ENCODE measurements around the gene CFAP20DC. TPM values are rescaled to one million over a fixed set of nuclear protein-coding genes. Genes with fewer than 3 reads are reported as not detected.

Gene CFAP20DC
- total RNA-seq, 1 experiment from 2014 or later: 4.5 TPM

GRCh38 chr3:58801541-58801940, 248.3 kb downstream of the CFAP20DC start:
- H3K9ac ChIP-seq (ENCODE audit: extremely low read depth, insufficient read length, low read length): no peak overlapping the region
- no peaks in the 10 kb centered on the region for H4K20me1 ChIP-seq (ENCODE audit: control insufficient read depth, insufficient read depth, insufficient read length)
- no peak overlapping the region for H3K4me3 Mint-ChIP-seq
- peaks cover 6 to 7% of the 10 kb centered on the region in 2 experiments for H3K9me3 Mint-ChIP-seq
- H3K79me1 ChIP-seq (ENCODE audit: insufficient read depth, low read depth, low read length, poor library complexity, severe bottlenecking): no peaks in the 10 kb centered on the region
- no peak overlapping the region for H4K5ac ChIP-seq (ENCODE audit: insufficient read length, low read depth, low read length)
- no peaks in the 10 kb centered on the region for H3K23me2 ChIP-seq (ENCODE audit: insufficient read length, low read depth, low read length, poor library complexity, severe bottlenecking)
- H3K9me3 ChIP-seq (ENCODE audit: control insufficient read depth, low read depth, low read length): no peaks in the 10 kb centered on the region
- H2AK5ac ChIP-seq (ENCODE audit: insufficient read length, low read length): no peak overlapping the region
- H2BK120ac ChIP-seq (ENCODE audit: low read depth, low read length, poor library complexity, severe bottlenecking): no peak overlapping the region
- no peak overlapping the region for H3T11ph ChIP-seq (ENCODE audit: low read length)
- no peak overlapping the region for H3K27ac ChIP-seq (ENCODE audit: insufficient read length, low read depth, low read length)
- H3K4me1 Mint-ChIP-seq: 0 out of 4 replicates have a peak, but pooled peaks cover 0 to 2% of the 10 kb centered on the region in 2 experiments
- no peak overlapping the region for H2BK12ac ChIP-seq (ENCODE audit: insufficient read length, low read depth, low read length)
- H3K14ac ChIP-seq (ENCODE audit: insufficient read depth, low read length): no peak overlapping the region
- no peaks in the 10 kb centered on the region for H3K4me1 ChIP-seq (ENCODE audit: insufficient read depth, low read length)
- no peak overlapping the region for H3K4me2 ChIP-seq (ENCODE audit: insufficient read depth, insufficient read length, low read length)
- H2BK20ac ChIP-seq (ENCODE audit: low read depth, low read length, poor library complexity, severe bottlenecking): no peak overlapping the region
- H4K8ac ChIP-seq (replicated peaks; ENCODE audit: insufficient read length, low read depth, low read length): no peak overlapping the region
- no peaks in the 10 kb centered on the region for H3K27me3 ChIP-seq (ENCODE audit: insufficient read depth, low read length)
- no peak for TF ChIP-seq CTCF (conservative IDR thresholded peaks at IDR 0.05)
- peaks cover 6 to 13% (median 8%) of the 10 kb centered on the region in 3 experiments for H3K36me3 Mint-ChIP-seq (ENCODE audit: insufficient read depth in 1 of 3, low read depth in 3 of 3)
- 0 out of 2 replicates have a peak, but pooled peaks cover 2% of the 10 kb centered on the region for H3K27me3 Mint-ChIP-seq (ENCODE audit: low read depth)
- H3K4ac ChIP-seq (ENCODE audit: low read depth, low read length): no peak overlapping the region
- no peak overlapping the region for H3K23ac ChIP-seq (ENCODE audit: insufficient read length, low read depth, low read length)
- H3K79me2 ChIP-seq (ENCODE audit: insufficient read depth, low read length): no peaks in the 10 kb centered on the region
- no peak overlapping the region for H3K18ac ChIP-seq (ENCODE audit: insufficient read length, low read depth, low read length)
- H3K27ac Mint-ChIP-seq: no peak overlapping the region
- WGBS (ENCODE audit: extremely low coverage, insufficient read length, low lambda C conversion rate): no CpG with 5 or more reads among the region's 6 CpGs
- no peak overlapping the region for H2AFZ ChIP-seq (ENCODE audit: low read length)
- no peak overlapping the region for H2BK5ac ChIP-seq (ENCODE audit: insufficient read length, low read length)
- H2BK15ac ChIP-seq (ENCODE audit: low read depth, low read length): no peak overlapping the region
- no peak for DNase-seq
- no peak overlapping the region for H4K91ac ChIP-seq (ENCODE audit: insufficient read length, low read depth, low read length)
- no peak overlapping the region for H3K56ac ChIP-seq (ENCODE audit: insufficient read length, low read depth, low read length)
